ENCODE results near the gene SLC25A18. TPM values are rescaled to one million over a fixed set of nuclear protein-coding genes. Genes with fewer than 3 reads are reported as not detected.

SLC25A18 gene
- total and polyA plus RNA-seq, 2 of the 4 experiments (the other 2 are of a cell fraction): 0.05 TPM; not detected in 1

DNA sequence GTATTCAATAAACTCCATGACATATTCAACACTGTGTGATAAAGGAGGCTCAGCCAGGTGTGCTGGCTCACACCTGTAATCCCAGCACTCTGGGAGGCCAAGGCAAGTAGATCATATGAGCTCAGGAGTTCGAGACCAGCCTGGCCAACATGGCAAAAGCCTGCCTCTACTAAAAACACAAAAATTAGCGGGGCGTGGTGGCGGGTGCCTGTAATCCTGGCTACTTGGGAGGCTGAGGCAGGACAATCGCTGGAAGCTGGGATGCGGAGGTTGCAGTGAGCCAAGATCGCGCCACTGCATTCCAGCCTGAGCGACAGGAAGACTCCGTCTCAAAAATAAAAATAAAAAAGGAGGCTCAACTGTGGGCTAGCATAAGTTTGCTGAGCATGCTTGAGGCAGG lies 4.1 kb upstream of the SLC25A18 start:
- no peak overlapping the region for H2BK5ac ChIP-seq (ENCODE audit: low read depth, low read length, poor library complexity, severe bottlenecking)
- no TSS peak for BruUV-seq (replicated peaks)
- TF ChIP-seq FOS (IDR thresholded peaks at IDR 0.05; ENCODE audit: low read depth, low read length) (no peak), CEBPB (IDR thresholded peaks at IDR 0.05; ENCODE audit: low read depth, low read length) (no peak), RCOR1 (IDR thresholded peaks at IDR 0.05; ENCODE audit: insufficient replicate concordance, low read length) (no peak), CHD1 (IDR thresholded peaks at IDR 0.05; ENCODE audit: low read depth, low read length) (no peak), POLR2A (IDR thresholded peaks at IDR 0.05; ENCODE audit: low read depth, low read length) (no peak), RAD21 (IDR thresholded peaks at IDR 0.05; ENCODE audit: low read length) (no peak), MAFK (IDR thresholded peaks at IDR 0.05; ENCODE audit: low read depth, low read length) (no peak), BHLHE40 (IDR thresholded peaks at IDR 0.05; ENCODE audit: low read depth, low read length) (no peak), SMC3 (IDR thresholded peaks at IDR 0.05; ENCODE audit: low read depth, low read length) (no peak), NFE2L2 (IDR thresholded peaks at IDR 0.05; ENCODE audit: low read depth, low read length) (no peak), MAZ (IDR thresholded peaks at IDR 0.05; ENCODE audit: borderline replicate concordance, low read depth, low read length) (no peak), RFX5 (IDR thresholded peaks at IDR 0.05; ENCODE audit: low read depth, low read length) (no peak), MXI1 (IDR thresholded peaks at IDR 0.05; ENCODE audit: borderline replicate concordance, low read depth, low read length) (no peak)
- TF ChIP-seq, protein P1, sequence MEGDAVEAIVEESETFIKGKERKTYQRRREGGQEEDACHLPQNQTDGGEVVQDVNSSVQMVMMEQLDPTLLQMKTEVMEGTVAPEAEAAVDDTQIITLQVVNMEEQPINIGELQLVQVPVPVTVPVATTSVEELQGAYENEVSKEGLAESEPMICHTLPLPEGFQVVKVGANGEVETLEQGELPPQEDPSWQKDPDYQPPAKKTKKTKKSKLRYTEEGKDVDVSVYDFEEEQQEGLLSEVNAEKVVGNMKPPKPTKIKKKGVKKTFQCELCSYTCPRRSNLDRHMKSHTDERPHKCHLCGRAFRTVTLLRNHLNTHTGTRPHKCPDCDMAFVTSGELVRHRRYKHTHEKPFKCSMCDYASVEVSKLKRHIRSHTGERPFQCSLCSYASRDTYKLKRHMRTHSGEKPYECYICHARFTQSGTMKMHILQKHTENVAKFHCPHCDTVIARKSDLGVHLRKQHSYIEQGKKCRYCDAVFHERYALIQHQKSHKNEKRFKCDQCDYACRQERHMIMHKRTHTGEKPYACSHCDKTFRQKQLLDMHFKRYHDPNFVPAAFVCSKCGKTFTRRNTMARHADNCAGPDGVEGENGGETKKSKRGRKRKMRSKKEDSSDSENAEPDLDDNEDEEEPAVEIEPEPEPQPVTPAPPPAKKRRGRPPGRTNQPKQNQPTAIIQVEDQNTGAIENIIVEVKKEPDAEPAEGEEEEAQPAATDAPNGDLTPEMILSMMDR (conservative IDR thresholded peaks at IDR 0.05; ENCODE audit: low read depth, low read length): no peak
- TF ChIP-seq, protein P2, sequence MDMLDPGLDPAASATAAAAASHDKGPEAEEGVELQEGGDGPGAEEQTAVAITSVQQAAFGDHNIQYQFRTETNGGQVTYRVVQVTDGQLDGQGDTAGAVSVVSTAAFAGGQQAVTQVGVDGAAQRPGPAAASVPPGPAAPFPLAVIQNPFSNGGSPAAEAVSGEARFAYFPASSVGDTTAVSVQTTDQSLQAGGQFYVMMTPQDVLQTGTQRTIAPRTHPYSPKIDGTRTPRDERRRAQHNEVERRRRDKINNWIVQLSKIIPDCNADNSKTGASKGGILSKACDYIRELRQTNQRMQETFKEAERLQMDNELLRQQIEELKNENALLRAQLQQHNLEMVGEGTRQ (IDR thresholded peaks at IDR 0.05; ENCODE audit: low read depth, low read length): no peak
- TF ChIP-seq, protein P3, sequence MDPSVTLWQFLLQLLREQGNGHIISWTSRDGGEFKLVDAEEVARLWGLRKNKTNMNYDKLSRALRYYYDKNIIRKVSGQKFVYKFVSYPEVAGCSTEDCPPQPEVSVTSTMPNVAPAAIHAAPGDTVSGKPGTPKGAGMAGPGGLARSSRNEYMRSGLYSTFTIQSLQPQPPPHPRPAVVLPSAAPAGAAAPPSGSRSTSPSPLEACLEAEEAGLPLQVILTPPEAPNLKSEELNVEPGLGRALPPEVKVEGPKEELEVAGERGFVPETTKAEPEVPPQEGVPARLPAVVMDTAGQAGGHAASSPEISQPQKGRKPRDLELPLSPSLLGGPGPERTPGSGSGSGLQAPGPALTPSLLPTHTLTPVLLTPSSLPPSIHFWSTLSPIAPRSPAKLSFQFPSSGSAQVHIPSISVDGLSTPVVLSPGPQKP (IDR thresholded peaks at IDR 0.05; ENCODE audit: borderline replicate concordance, low read depth, low read length): no peak
- ChIA-PET POLR2A (ENCODE audit: unreplicated experiment) (no interaction called here), CTCF (interaction anchor here (0.9 to 1.9 kb wide), 16 partner anchors 10 to 388 kb away, joined by 3 to 9 read pairs (median 4); no protein-coding TSS in a partner anchor)
- in situ Hi-C loops (cut with MboI; ENCODE audit: low sequenced_read_pairs) (loop anchor here (25.0 kb wide), 1 partner anchor 503 kb away; no protein-coding TSS in a partner anchor), dilution Hi-C loops (cut with HindIII; ENCODE audit: low sequenced_read_pairs, unreplicated experiment) (no loop called here), intact Hi-C loops (cut with micrococcal nuclease) (loop anchor here (5.0 to 10.0 kb wide), 3 partner anchors 183 to 516 kb away; partner anchors contain the start of gene PEX26)
- no peak overlapping the region for H3K18ac ChIP-seq (ENCODE audit: low read depth, low read length)
- no peak overlapping the region for H3K23ac ChIP-seq (ENCODE audit: low read depth, low read length)
- WGBS, 2 experiments (ENCODE audit: extremely low coverage in 2 of 2, insufficient read length in 1 of 2): 98% methylated on average over 5 of the region's 10 CpGs; no CpG with 5 or more reads in 1 of the 2 experiments
- H2BK20ac ChIP-seq (ENCODE audit: low read depth, low read length): no peak overlapping the region
- H2AK5ac ChIP-seq (ENCODE audit: low read depth, low read length): no peak overlapping the region
- H3K4me1 ChIP-seq (ENCODE audit: control insufficient read depth, insufficient read depth, low read length): no peaks in the 10 kb centered on the region
- no peak overlapping the region for H2AK9ac ChIP-seq (replicated peaks; ENCODE audit: low read depth, low read length, poor library complexity)
- H3K4me2 ChIP-seq (ENCODE audit: low read depth, low read length): no peak overlapping the region
- no peak overlapping the region for H3K9ac ChIP-seq (ENCODE audit: low read depth, low read length)
- no peak overlapping the region for H3K27ac ChIP-seq (ENCODE audit: insufficient read depth, low read length)
- no peak overlapping the region for H4K91ac ChIP-seq (ENCODE audit: insufficient read depth, low read depth, low read length)
- ATAC-seq (ENCODE audit: low read depth) (no peak), DNase-seq (no peak)
- no peaks in the 10 kb centered on the region for H3K9me1 ChIP-seq (ENCODE audit: insufficient read depth, low read length)
- H3K9me3 ChIP-seq (ENCODE audit: control insufficient read depth, insufficient read depth, low read length): no peaks in the 10 kb centered on the region
- H2BK15ac ChIP-seq (ENCODE audit: low read depth, low read length): no peak overlapping the region
- H3K4me3 ChIP-seq (ENCODE audit: insufficient read depth, low read depth, low read length): no peak overlapping the region
- H4K8ac ChIP-seq (ENCODE audit: low read depth in 2 of 2, low read length in 2 of 2): no peak overlapping the region
- peaks cover 13% of the 10 kb centered on the region for H3K27me3 ChIP-seq (ENCODE audit: control insufficient read depth, insufficient read depth, low read length)
- H3K4ac ChIP-seq (ENCODE audit: low read depth, low read length): no peak overlapping the region
- H4K5ac ChIP-seq (ENCODE audit: low read depth, low read length): no peak overlapping the region
- no peak overlapping the region for H2BK120ac ChIP-seq (ENCODE audit: low read depth, low read length)
- no peak overlapping the region for H2AFZ ChIP-seq (replicated peaks; ENCODE audit: low read length, poor library complexity)
- no peak overlapping the region for H3K14ac ChIP-seq (replicated peaks; ENCODE audit: low read depth, low read length)
- no peaks in the 10 kb centered on the region for H3K79me1 ChIP-seq (ENCODE audit: low read depth in 1 of 2, low read length in 2 of 2)
- no peaks in the 10 kb centered on the region for H4K20me1 ChIP-seq (ENCODE audit: insufficient read depth, low read length)
- H3K56ac ChIP-seq (ENCODE audit: extremely low read depth, insufficient read depth, low read length): no peak overlapping the region
- H3K36me3 ChIP-seq (ENCODE audit: control insufficient read depth, insufficient read depth, low read length): no peaks in the 10 kb centered on the region

Data from IMR-90 (cell line).